DMS53 (cell line): Measurements from ENCODE around the gene DUSP8.
A peak's percentile ranks its signal among the peaks of the same experiment; 100 is the strongest.

Experiments used
- DNase-seq: peaks from one replicate; lab custom pipeline; 2025; lab: John Stamatoyannopoulos, UW

Gene DUSP8

DNA sequence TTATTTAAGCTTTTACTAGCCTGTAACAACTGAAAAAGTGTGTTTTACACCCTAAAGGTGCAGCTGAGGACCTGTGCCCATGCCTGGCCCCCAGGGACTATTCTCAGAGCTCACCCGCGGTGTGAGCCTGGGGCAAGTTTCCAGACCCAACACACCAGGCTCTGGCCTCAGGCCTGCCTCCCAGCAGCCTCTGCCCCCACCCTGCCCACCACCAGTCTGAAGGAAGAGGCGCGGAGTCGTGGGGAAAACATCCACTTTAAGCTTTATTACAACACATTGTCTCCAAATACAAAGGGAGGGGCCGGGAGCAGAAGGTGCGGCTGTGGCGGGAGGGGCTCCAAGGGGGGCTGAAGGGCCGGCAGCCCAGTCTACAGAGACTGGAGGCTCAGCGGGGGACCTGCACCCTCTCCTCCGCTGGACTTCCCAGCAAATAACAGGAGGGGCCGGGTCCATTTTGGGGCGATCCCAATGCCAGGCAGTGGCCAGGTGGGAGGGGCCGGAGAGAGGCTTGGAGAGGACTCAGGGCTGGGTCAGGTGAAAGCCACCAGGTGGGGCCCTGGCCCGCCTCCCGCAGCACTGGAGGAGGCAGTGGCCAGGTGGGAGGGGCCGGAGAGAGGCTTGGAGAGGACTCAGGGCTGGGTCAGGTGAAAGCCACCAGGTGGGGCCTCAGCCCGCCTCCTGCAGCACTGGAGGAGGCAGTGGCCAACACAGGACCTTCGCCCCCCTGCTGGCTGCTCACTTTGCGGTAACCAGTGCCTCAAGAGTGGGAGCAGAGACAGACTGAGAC lies 18.1 kb downstream of the DUSP8 start:
- peak; percentile 96 for DNase-seq

DNA sequence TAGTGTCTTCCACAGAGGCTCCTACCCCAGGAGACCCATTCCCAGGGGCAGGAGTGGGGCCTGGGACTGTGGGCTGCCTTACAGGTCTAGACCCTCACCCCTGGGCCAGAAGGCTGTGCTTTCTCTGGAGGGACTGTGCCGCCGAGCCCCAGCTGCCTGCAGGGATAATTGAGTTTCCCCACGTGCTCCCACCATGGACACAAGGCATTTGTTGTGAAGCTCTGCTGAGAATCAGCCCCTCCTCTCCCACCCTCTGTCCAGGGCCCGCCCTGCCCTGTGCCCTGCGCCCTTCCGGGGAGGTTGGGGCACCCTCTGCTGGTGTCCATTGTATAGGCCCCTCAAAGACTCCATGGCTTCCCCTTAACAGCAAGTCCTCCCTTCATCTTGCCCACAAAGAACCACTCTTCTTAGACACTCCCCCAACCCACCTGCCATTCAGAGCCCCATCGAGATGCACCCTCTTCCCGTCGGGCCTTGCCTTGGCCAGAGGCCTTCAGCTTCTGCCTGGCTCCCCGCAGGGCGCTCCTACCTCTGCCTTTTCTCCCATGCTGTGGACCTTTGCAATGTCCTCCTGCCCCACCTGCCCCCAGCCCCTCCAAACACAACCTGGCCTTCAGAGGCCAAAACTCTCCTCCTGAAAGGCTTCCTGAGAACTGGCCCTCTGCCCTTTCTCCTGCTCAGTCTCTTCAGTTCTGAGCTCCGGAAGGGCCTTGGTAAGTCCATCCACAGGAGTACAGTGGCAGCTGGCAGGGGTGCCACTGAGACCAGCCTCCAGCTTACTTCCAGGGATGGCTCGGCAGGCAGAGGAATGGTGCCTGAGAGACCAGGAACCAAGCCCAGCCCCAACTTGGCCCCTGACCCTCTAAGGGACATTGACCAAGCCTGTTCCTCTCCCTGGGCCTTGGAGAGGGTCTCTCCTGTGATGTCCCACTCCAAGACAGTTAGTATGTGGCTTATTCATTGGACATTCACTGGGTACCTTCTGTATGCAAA lies 22.4 kb downstream of the DUSP8 start:
- no peak for DNase-seq

DNA sequence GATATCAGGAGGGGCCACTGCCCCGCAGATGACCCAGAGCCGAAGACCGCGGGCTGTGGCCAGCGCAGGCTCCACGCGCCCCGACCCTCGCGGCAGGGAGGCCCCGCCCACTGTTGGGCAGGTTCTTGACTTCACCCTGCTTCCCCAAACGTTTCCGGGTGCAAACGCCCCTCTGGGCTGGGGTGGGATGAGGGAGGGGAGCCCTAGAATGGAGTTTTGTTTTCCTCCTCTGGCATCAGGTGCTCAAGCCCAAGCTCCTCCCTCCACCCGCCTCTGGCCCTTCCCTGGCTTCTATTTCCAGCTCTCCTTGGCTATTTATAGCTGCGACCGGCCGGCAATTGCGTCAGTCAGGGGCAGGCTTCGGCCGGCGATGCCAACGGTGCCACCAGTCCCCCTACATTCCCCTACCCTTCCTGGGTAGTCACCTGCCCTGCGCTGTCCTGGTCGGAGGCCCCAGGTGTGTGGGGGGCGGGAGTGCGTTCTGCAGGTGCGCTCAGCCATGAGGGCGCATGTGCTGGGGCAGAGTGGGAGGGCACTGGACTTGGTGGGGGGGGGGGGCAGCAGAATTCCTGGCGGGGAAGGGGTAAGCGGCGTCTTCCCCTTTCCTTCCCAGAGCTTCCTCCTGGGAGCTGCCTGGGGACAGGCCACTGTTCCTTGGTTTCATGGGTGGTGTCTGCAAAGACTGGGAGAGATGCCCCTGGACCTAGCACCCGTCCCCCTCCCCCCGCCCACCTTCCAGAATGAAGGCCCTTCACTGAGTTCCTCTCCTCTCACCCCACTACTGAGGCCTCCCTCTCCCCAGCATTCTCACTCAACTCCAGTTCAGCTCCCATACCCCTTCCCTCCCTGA lies 23.6 kb downstream of the DUSP8 start:
- peak; percentile 96 for DNase-seq

DNA sequence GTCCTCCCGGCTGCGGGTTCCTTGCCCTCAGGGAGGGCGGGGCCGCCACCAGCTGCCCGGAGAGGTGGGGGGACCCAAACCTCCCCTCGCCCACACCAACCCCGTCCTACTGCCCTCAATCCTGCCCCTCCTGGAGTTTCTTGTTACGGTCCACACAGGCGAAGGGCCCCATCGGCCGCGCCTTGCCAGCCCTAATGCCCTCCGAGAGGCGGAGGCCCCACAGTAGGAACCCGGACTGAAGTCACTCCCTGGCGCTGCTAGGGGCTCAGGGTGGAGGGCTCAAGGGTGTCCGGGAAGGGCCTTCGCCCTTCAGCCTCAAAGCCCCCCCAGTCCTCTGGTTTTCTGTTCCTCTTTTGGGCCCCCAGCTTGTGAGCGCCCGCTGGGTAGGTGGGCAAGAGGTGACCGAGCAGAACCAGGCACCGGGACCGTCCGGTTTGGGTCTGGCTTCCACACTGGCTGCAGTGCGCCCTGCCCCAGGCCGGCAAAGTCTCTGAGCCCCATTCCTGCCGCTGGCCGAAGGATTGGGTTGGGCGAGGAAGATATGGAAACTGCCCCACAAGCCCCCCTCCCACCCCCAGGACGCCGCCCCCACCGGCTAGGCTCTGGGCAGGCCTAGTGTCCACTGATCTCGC lies 24.5 kb downstream of the DUSP8 start:
- DNase-seq: peak; percentile 85

DNA sequence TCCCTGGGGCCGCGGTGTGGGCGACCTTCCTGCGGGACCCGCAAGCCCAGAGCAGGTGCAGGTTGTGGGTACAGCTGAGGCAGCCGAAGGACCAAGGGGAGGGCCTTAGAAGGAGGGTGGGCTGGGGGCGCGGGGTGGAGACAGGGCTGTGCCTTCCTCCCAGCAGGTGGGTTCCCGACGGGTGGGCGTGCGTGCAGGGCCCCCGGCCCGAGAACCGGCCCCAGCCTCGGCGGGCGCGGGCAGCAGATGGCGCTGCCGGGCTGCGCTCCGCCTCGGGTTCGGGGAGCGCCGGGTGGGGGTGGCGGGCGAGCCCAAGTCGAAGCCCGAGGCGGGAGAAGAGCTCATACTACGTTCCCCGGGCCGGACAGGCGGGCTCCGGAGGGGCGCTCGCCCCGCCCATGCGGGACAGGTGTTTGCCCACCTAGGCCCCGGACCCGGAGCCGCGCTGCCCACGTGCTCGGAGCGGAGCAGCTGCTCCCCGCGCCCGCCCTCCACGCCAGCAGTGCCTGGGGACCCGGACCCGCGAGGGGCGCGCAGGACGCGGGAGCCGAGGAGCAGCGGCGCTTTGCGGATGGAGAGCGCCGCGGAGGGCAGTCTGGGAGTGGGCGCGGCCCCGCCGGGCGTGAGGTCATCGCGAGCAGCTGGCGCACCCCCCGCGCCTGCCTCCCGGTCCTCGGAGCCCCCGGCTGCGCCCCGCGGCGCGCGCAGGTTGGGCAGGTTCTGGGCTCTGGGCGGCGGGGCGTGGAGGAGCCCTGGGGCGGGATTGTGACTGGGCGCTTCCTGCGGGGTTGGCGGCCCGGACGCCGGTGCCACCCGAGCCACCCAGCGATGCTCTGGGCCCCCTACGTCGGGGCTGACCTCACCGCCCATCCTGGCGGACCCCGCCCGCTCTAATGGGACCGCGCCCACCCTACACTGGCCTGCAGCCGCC lies 25.3 kb downstream of the DUSP8 start:
- peak; percentile 95 for DNase-seq

DNA sequence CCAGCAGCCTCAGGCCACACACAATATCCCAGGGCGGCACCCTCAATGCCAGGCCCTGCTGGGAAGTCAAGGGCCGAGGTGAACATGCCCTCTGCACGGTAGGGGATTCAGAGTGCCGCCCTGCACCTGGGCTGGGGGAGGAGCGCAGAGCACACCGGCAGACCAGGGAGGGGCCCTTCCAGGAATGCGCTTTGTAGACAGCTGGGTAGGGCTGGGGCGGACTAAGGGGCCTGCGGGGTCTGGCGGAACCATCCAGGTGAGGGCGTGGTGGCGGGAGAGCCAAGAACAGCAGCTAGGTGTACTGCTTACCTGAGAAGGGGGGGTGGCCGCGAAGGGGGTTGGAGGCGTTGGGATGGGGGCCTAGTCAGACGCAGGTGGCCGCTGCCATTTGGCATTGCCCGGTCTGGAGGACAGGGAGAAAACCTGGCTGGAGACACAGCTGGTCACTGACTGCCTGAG lies 26.0 kb downstream of the DUSP8 start:
- DNase-seq: peak; percentile 91

DNA sequence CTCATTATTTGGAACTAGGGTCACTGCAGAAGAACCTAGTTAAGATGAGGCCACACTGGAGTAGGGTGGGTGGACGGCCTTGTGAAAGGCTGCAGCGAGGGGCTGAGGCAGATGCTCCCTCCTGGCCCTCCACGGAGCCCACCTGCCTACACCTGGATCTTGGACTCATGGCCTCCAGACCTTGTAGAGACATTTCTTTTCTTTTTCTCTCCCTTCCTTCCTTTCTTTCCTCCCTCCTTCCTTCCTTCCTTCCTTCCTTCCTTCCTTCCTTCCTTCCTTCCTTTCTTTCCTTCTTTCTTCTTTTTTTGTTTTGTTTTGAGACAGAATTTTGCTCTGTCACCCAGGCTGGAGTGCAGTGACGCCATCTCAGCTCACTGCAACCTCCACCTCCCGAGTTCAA lies 26.6 kb downstream of the DUSP8 start:
- no peak for DNase-seq

DNA sequence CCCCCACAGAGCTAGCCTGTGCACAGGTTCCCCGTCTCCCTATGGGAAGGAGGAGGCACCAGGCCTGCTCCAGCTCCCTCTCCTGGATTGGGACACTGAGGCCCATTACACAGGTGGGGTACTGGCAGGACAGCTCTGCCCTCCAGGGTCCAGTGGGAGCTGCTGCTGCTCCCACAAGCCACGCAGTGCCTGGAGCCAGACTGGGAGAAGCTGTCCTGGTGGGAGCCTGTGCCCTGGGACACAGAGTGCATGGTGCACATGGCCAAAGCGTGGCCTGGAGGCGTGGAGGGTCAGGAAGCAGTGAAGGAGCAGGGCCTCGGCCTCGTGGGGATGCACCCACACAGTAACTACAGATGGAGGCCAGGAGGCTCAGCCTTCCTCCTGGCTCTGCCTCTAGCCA lies 27.5 kb downstream of the DUSP8 start:
- DNase-seq: no peak

DNA sequence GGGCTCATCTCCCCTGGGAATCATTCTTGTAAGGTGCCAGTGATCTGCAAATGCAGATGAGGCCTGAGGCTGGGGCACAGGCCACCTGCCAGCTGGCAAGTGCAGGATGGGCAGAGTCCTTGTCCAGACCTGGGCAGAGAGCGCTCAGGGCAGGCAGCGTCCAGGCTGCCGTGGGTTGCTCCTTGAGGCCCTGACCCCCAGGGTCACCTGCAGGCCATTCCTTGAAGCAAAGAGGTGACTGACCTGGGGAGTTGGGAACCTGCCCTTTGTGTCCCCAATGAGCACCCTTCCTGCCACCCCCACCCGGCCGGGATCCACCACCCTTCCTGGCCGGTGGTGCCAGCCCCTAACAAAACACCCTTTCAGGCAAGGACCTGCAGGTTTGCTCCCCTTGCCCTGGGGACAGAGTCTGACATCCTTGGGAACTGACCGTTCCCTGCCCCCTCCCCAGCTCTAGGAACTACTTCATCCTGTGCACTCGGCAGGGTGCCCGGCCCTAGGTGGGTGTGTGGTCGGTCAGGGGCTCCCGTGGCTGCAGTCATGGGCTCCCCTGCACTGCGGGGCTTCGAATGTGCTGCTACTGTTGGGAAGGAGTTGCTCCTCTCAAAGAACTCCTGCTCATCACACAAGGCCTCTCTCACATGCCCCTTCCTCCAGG lies 28.3 kb downstream of the DUSP8 start:
- DNase-seq: no peak

DNA sequence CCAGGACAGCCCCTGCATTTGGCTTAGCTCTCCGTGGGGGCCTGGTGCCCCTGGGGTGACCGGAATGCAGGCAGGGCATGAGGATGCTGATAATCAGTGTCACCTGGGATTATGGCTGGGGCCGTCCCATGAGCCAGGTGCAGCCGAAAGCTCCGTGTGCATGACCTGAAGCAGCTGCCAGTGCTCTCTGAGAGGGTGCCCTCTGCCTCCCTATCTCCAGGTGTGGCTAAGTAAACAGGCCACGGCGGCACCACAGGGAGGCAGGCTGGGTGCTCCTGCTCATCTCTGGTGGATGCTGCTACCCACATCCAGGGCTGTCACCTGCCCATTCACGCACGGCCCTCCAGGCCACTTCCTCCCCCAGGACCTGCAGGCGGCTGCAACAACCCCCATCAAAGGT lies 29.8 kb downstream of the DUSP8 start:
- DNase-seq: peak; percentile 98

DNA sequence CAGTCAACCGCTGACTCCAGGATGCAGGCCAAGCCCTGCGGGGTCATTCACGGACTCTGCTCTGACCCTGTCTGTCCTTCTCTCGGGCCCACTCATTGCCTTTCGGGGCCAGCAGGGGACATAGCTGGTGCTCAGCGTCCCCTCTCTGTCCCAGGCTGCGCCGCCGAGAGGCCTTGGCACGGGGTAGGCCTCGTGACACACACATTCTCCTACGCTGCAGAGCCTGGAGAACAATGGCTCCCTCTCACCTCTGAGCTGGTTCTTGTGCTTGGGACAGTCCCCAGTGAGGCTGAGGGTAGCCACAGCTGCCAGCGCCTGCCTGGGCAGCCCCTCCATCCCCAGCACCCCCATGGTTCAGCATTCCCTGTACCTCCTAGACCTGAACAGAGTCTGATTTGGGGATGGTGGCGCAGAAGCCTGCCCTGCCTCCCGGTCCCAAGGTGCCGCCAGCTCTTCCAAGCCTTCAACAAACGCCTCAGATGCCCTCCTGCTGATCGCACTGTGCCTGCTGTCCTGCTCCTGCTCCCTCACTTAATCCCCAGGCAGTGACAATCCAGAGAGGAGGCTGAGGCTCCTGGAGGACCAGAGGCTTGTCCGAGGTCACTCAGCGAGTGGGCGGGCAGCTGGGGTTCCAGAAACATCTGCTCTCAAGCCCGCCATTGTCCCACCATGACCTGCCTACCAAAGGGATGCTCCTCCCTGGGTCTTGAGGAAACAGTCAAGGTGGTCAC lies 30.4 kb downstream of the DUSP8 start:
- DNase-seq: peak; percentile 68

DNA sequence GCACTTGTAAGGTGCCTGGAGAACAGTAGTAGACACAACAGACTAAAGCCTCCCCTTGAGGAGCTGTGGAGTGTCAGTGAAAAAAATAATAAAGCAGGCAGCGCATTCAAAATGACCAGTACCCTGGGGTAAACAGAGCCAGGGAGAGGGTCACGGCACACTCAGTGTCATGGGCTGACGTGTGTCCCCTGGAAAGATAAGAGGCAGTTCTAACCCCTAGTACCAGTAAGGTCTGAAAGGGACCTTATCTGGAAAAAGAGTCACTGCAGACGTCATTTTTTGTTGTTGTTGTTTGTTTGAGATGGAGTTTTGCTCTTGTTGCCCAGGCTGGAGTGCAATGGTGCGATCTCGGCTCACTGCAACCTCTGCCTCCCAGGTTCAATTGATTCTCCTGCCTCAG lies 32.0 kb downstream of the DUSP8 start:
- no peak for DNase-seq

DNA sequence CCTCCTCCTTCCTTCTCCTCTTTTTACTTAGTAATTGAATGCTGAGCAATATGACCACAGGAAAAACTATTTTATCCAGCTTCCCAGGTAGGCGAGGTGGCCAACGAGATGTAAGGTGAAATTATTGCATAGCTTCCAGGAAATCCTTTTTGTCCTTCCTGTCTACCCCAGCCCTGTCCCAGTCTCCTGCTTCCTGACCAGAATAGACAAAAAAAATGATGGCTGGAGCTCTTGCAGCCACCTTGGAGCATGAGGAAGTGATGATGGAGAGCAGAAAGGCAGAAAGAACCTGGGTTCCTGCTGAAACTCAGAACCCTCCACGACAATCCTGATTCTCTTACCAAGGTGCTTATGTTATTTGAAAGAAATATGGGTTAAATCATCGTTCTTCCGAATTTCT lies 33.9 kb downstream of the DUSP8 start:
- DNase-seq: no peak

DNA sequence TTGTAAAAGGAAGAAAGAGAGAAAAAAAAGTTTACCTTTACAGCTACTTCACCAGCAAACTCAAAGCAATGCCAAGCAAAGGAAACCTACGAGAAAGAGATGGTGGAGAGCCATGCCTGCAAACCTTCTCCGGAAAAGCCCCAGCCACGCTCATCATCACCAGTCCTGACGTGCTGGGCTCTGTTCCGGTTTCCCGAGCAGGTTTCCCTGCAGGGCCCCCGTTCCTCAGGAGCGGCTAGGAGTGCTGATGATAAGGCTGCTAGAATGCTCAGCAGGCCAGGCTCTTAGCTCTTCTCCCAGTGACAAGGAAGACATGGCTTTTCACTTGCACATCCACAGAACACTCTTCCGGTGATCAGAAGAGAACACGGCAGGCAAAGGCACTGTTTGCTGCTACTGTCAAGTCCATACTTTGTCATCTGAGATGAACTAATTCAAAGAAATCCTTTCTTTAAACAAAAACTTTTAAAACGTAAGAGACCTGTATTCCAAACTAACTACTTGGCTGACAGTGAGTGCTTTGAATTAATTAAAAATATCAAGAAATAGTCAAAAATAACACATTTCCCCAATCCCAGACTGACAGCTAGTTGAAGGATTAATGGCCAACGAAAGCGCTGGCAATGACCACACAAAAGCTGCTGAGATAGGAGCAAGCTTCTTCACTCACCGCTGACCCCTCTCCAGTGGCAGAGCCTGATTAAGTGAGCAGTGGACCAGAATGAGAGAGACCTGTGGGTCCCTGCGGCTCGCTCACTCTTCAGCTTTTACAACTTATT lies 35.8 kb downstream of the DUSP8 start:
- DNase-seq: no peak

DNA sequence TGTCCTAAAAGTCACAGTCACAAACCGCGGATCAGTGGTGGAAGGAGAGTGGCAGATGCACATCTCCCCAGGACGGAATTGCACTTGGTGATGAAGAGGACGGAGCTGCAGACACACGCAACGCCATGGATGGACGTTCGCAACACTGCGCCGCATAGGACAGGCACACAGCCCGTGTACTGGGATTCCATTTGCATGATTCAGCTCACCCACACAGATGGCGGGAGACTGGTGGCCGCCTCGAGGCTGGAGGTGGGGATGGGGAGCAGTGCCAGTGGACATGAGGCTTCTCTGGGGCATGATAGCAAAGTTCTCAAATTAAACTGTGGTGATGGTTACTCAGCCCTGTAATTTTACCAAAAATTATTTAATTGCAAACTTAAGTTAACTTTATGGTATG lies 37.4 kb downstream of the DUSP8 start:
- no peak for DNase-seq

DNA sequence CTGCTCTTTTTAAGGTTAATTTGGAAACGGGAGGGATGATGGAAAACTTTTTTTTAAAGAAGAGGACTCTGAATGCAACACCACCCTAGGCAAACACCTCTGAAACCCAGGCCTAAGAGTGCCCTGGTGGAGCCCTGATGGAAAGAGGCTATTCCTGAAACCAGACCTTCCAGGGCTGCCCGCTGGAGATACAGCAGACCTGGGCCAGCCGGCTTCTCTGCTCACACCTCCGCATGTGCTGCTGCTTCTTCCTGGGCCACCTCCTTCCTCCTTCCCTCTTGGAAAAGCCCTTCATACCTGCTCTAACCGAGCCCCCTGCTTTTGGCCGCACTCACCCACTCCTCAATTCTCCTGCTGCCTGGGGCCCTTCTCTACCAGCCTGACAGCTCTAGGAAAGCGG lies 37.9 kb downstream of the DUSP8 start:
- DNase-seq: no peak

DNA sequence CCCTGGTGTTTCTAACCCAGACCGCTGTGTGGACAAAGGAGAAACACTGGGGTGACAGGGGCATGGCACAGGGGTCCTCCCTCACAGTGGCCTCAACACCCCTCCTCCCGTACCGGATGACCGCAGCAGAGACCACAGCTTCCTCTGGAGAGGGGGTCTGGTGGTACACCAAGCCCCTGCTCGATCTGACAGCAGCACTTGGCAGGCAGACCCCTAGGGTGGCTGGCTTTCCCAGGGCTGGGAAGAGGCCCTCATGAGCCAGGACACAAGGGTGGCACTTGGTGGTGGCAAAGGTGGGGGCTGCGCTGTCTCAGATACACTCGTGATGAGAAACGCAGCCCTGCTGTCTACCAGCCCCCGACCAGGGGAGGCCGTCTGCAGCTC lies 38.7 kb downstream of the DUSP8 start:
- no peak for DNase-seq

DNA sequence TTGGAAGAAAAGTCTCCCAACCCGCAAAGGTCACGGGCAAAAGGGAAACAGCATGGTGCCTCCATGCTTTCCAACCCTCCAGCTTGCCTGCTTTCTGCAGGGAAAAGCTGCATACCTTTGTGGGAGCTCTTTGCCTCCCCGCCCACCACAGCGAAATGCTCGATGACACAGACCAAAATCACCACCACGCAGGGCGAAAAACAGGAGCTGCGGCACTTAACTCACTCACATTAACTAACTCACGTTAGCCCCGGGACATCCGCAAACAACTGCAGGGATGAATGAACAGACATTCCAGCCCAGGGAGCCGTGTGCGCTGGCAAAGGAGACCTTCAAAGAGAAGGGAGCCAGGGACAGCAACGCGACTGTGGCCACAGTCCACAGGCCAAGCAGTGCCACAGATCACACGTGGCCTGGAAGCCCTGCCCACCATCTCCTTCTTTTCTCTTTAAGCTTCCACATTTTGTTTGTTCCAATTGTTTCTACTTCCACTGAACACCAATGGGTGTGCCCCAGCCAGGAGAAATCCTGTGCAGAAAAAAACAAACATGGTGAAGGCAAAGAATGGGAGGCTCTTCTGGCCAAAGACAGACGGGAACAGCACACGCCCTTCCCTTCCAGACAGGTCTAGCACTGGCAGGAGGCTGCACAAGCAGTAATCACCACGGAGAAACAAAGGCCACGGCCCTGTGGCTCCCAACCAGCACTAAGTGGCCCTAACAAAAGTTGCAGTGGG lies 39.3 kb downstream of the DUSP8 start:
- DNase-seq: no peak
